Spleen (tissue), 11 donors: ENCODE measurements around the gene MYO10. TPM values are rescaled to one million over a fixed set of nuclear protein-coding genes. Genes with fewer than 3 reads are reported as not detected.

Experiments used
- DNase-seq: peaks from one replicate; pipeline ENCODE4 v3.0.0-alpha.2; 2020
- H3K27ac ChIP-seq, 8 donors: fragments of 200-600 bp; sonication (generic) in 7 of 8; 1 replicate in 4 of 8; 2 replicates in 4 of 8; pipeline versions ENCODE4 v1.5.0 to v1.8.0; 2016 to 2021; ENCODE audit warnings: inconsistent platforms in 4 of 8, mild to moderate bottlenecking in 4 of 8, moderate library complexity in 1 of 8
- H3K27me3 ChIP-seq, 7 donors: fragments of 200-600 bp; sonication (generic) in 6 of 7; replicated peaks in 1 of 7; 1 replicate in 4 of 7; 2 replicates in 3 of 7; pipeline versions ENCODE4 v1.5.0 to v1.8.0; 2016 to 2021; ENCODE audit warnings: inconsistent platforms in 3 of 7, mild to moderate bottlenecking in 1 of 7
- H3K36me3 ChIP-seq, 6 donors: fragments of 200-600 bp; sonication (generic) in 5 of 6; 1 replicate in 4 of 6; 2 replicates in 2 of 6; pipeline versions ENCODE4 v1.5.0 to v1.8.0; 2016 to 2021; ENCODE audit warnings: inconsistent platforms in 2 of 6
- H3K4me1 ChIP-seq, 6 donors: fragments of 200-600 bp; sonication (generic) in 5 of 6; 1 replicate in 3 of 6; 2 replicates in 3 of 6; pipeline versions ENCODE4 v1.5.0 to v1.8.0; 2016 to 2021; ENCODE audit warnings: inconsistent platforms in 3 of 6
- H3K4me3 ChIP-seq, 8 donors: fragments of 200-600 bp; sonication (generic) in 7 of 8; 1 replicate in 4 of 8; 2 replicates in 4 of 8; pipeline versions ENCODE4 v1.5.0 to v1.8.0; 2016 to 2021; ENCODE audit warnings: inconsistent platforms in 4 of 8, mild to moderate bottlenecking in 4 of 8, moderate library complexity in 2 of 8
- H3K9me3 ChIP-seq, 8 donors: fragments of 200-600 bp; sonication (generic) in 7 of 8; 1 replicate in 4 of 8; 2 replicates in 4 of 8; pipeline versions ENCODE4 v1.5.0 to v1.8.0; 2016 to 2021; ENCODE audit warnings: inconsistent platforms in 4 of 8
- CTCF ChIP-seq, 11 experiments: fragments of 200-600 bp in 7 of 11; fragments of 450-650 bp in 4 of 11; sonication (generic) in 4 of 11; IDR thresholded peaks in 8 of 11; conservative IDR thresholded peaks in 3 of 11; 1 replicate in 7 of 11; 2 replicates in 4 of 11; pipeline versions ENCODE4 v1.4.0 to v1.8.0; 2016 to 2021; ENCODE audit warnings: antibody characterized with exemption in 11 of 11, inconsistent platforms in 4 of 11, mild to moderate bottlenecking in 1 of 11
- POLR2A ChIP-seq, 3 donors: fragments of 450-650 bp; IDR thresholded peaks; one replicate each; pipeline ENCODE4 v1.5.1; 2017; ENCODE audit warnings: antibody characterized with exemption in 3 of 3, mild to moderate bottlenecking in 1 of 3
- POLR2AphosphoS5 ChIP-seq, 3 donors: sonication (generic); formaldehyde crosslinking; IDR thresholded peaks; one replicate each; pipeline ENCODE4 v1.5.1; 2017; ENCODE audit warnings: antibody characterized with exemption in 3 of 3
- WGBS, 5 donors: extraction: QIAGEN DNeasy Blood & Tissue Kit in 3 of 5; methylation state at CpG; one replicate each; pipeline versions ENCODE4 v1.1.5 to v1.1.7; 2013 to 2018; 5-methylcytosine and 5-hydroxymethylcytosine counted together
- intact Hi-C: fragments of 100-400 bp; cut with DNase I; formaldehyde crosslinking; loops from one replicate; pipeline ENCODE4 v1.15.0; 2023; ENCODE audit warnings: low total_unique reads
- polyA plus RNA-seq, 3 donors: library from polyadenylated mRNA; stranded (reverse); fragments of 200-250 nt; gene quantifications; one replicate each; pipeline ENCODE4 v1.2.1, GENCODE V29; 2013
- total RNA-seq, 7 donors: library from RNA; depleted of rRNA in 3 of 7; stranded (reverse); fragments of >200 nt in 3 of 7; fragmentation: NEBNext Ultra II Directional in 4 of 7; extraction: Animal tissue kit (Norgen Biotek cat#: 25700) in 4 of 7; gene quantifications; one replicate each; pipeline versions ENCODE4 v1.1.0 to v1.2.1, GENCODE V29; 2016 to 2021
- donor health status: healthy with polysubstance abuse.
- donor health status: DM: no; HTN: no; CAD: no; lungs with moderate emphysema.
- donor health status: DM: no; HTN: no; CAD: no.
- donor health status: Bipolar disorder and iron deficiency.
- donor health status: healthy.
- donor health status: DM: no; HTN: no; CAD: no.
- donor health status: DM: yes; HTN: yes; CAD: no.

Gene MYO10
- total and polyA plus RNA-seq, 10 donors: 1.1 to 72.8 (median 32.7) TPM

DNA sequence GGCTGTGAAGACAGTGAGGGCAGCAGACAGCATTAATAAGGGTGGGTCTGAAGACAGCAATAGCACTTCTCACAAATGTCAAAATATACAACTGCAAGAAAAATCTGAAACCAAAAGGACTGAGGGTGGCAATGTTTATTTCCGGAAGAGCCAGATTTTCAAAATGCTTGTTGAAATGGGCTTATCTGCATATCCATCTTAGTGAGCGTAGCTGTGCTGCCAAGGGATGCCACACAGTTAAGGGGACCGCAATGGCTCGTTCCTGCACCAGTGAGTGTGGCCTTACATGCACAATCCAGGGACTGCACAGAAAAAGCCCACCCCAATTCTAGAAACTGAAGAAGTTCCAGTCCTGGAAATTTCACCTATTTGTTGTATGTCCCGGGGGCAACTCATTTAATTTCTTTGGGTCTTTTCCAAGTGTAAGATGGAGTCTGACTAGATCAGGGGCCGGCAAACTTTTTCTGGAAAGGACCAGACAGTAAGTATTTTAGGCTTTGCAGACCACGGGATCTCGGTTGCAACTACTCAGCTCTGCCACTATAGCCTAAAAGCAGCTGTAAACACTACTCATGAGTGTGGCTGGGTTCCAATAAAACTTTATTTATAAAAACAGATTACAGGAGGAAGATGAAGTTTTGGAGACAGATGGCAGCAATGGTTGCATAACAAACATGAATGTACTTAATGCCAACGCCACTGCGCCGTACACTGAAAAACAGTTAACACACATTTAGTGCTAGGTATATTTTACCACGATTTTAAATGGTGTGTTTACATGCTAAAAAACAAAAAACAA lies 154.1 kb downstream of the MYO10 start:
- no peaks in the 10 kb centered on the region for H3K9me3 ChIP-seq
- H3K27ac ChIP-seq: no peak overlapping the region
- 93 to 96% (median 95%) methylated on average over 12 of the region's 12 CpGs for WGBS, 5 donors
- intact Hi-C loops: no loop called here
- H3K27me3 ChIP-seq: no peaks in the 10 kb centered on the region
- no peak overlapping the region for H3K4me3 ChIP-seq
- peaks cover 0 to 10% (median 4%) of the 10 kb centered on the region in 6 donors for H3K4me1 ChIP-seq
- H3K36me3 ChIP-seq: peaks cover 0 to 48% (median 0%) of the 10 kb centered on the region in 6 donors
- TF ChIP-seq POLR2A (IDR thresholded peaks at IDR 0.05): no peak
- TF ChIP-seq POLR2AphosphoS5 (IDR thresholded peaks at IDR 0.05): no peak
- TF ChIP-seq CTCF (IDR thresholded peaks at IDR 0.05 in 8 of 11, conservative IDR thresholded peaks at IDR 0.05 in 3 of 11): no peak
- DNase-seq: no peak

- H3K27me3 ChIP-seq: no peaks in the 10 kb centered on the region
- no peaks in the 10 kb centered on the region for H3K9me3 ChIP-seq
- H3K27ac ChIP-seq: no peak overlapping the region
- TF ChIP-seq POLR2AphosphoS5 (IDR thresholded peaks at IDR 0.05): no peak
- TF ChIP-seq POLR2A (IDR thresholded peaks at IDR 0.05): no peak
- no peak for TF ChIP-seq CTCF (IDR thresholded peaks at IDR 0.05 in 8 of 11, conservative IDR thresholded peaks at IDR 0.05 in 3 of 11)
- 83 to 96% (median 90%) methylated on average over 6 of the region's 6 CpGs for WGBS, 5 donors
- peaks cover 0 to 48% (median 2%) of the 10 kb centered on the region in 6 donors for H3K36me3 ChIP-seq
- no peak overlapping the region for H3K4me3 ChIP-seq
- intact Hi-C loops: no loop called here
- DNase-seq: no peak
- peaks cover 0 to 10% (median 4%) of the 10 kb centered on the region in 6 donors for H3K4me1 ChIP-seq
Observed at GRCh38 chr5:16780325-16780724, 155.8 kb downstream of the MYO10 start.

DNA sequence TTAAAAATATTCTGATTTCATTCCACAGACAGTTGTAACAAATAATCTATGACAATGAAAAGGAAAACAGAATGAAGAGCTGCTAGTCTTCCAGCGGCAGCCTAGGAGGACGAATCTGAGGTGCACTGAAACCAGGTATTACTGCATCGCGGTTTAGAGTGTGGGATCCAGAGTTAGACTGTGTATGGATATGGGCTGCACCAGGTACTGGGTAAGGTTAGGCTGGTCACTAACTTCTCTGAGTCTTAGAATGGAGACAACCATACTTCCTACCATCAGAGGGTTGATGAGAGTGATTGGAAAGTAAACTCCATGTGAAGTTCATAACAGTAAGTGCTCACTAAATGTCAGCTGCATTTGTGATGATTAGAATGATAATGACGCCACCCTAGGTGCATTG lies 158.7 kb downstream of the MYO10 start:
- no peaks in the 10 kb centered on the region for H3K27me3 ChIP-seq
- intact Hi-C loops: no loop called here
- H3K9me3 ChIP-seq: no peaks in the 10 kb centered on the region
- no peak for DNase-seq
- peaks cover 0 to 42% (median 2%) of the 10 kb centered on the region in 6 donors for H3K36me3 ChIP-seq
- no peak overlapping the region for H3K4me3 ChIP-seq
- TF ChIP-seq CTCF (IDR thresholded peaks at IDR 0.05 in 8 of 11, conservative IDR thresholded peaks at IDR 0.05 in 3 of 11) (no peak), POLR2A (IDR thresholded peaks at IDR 0.05) (no peak), POLR2AphosphoS5 (IDR thresholded peaks at IDR 0.05) (no peak)
- no peaks in the 10 kb centered on the region for H3K4me1 ChIP-seq
- 91 to 97% (median 94%) methylated on average over 5 of the region's 5 CpGs for WGBS, 5 donors
- H3K27ac ChIP-seq: no peak overlapping the region

GRCh38 chr5:16776611-16777251 lies 159.4 kb downstream of the MYO10 start:
- TF ChIP-seq POLR2AphosphoS5 (IDR thresholded peaks at IDR 0.05): no peak
- no peak for TF ChIP-seq CTCF (IDR thresholded peaks at IDR 0.05 in 8 of 11, conservative IDR thresholded peaks at IDR 0.05 in 3 of 11)
- intact Hi-C loops: no loop called here
- H3K27me3 ChIP-seq: no peaks in the 10 kb centered on the region
- WGBS, 5 donors: 75 to 86% (median 82%) methylated on average over 10 of the region's 10 CpGs
- no peak overlapping the region for H3K27ac ChIP-seq
- no peak for DNase-seq
- H3K9me3 ChIP-seq: no peaks in the 10 kb centered on the region
- H3K4me3 ChIP-seq: no peak overlapping the region
- no peaks in the 10 kb centered on the region for H3K4me1 ChIP-seq
- H3K36me3 ChIP-seq: peaks cover 0 to 35% (median 1%) of the 10 kb centered on the region in 6 donors
